NCI-H82 treated with DMSO at 0.1 percent for 48 hours (cell line): ENCODE results near the gene GPR39.

Source experiments
- DNase-seq: peaks from one replicate; lab custom pipeline; 2025; ENCODE audit not compliant: unreplicated experiment; lab: John Stamatoyannopoulos, UW

GPR39 gene

GRCh38 chr2:132442278-132442677 is 25.7 kb downstream of the GPR39 start:
- no peak for DNase-seq

GRCh38 chr2:132443106-132443505 is 26.5 kb downstream of the GPR39 start:
- no peak for DNase-seq

GRCh38 chr2:132446444-132446843 is 29.8 kb downstream of the GPR39 start:
- no peak for DNase-seq

GRCh38 chr2:132448331-132448730 is 31.7 kb downstream of the GPR39 start:
- no peak for DNase-seq

- no peak for DNase-seq
Observed at GRCh38 chr2:132448771-132449170, 32.2 kb downstream of the GPR39 start.

GRCh38 chr2:132449868-132450267 is 33.3 kb downstream of the GPR39 start:
- no peak for DNase-seq

- no peak for DNase-seq
Observed at GRCh38 chr2:132460781-132461180, 44.2 kb downstream of the GPR39 start.

- no peak for DNase-seq
Observed at GRCh38 chr2:132462236-132462635, 45.6 kb downstream of the GPR39 start.

GRCh38 chr2:132463719-132464118 is 47.1 kb downstream of the GPR39 start:
- DNase-seq: no peak

GRCh38 chr2:132465917-132466316 is 49.3 kb downstream of the GPR39 start:
- DNase-seq: no peak

GRCh38 chr2:132466428-132467028 is 49.9 kb downstream of the GPR39 start:
- DNase-seq: no peak

GRCh38 chr2:132468821-132469675 is 52.4 kb downstream of the GPR39 start:
- DNase-seq: no peak

- no peak for DNase-seq
Observed at GRCh38 chr2:132470746-132471145, 54.1 kb downstream of the GPR39 start.

- no peak for DNase-seq
Observed at GRCh38 chr2:132473174-132473883, 56.7 kb downstream of the GPR39 start.

GRCh38 chr2:132475615-132476014 is 59.0 kb downstream of the GPR39 start:
- no peak for DNase-seq

GRCh38 chr2:132477436-132477835 is 60.8 kb downstream of the GPR39 start:
- DNase-seq: no peak

- DNase-seq: no peak
Observed at GRCh38 chr2:132477962-132478361, 61.4 kb downstream of the GPR39 start.

GRCh38 chr2:132478461-132479105 is 62.0 kb downstream of the GPR39 start:
- no peak for DNase-seq

GRCh38 chr2:132479155-132479554 is 62.5 kb downstream of the GPR39 start:
- DNase-seq: no peak

- no peak for DNase-seq
Observed at GRCh38 chr2:132482821-132483220, 66.2 kb downstream of the GPR39 start.

- DNase-seq: no peak
Observed at GRCh38 chr2:132484144-132484543, 67.5 kb downstream of the GPR39 start.
